GM18498 (cell line): ENCODE measurements around the gene LRTM1.

Source experiments
- ATAC-seq: cut with Tn5 transposase; IDR thresholded peaks from one replicate; pipeline ENCODE4 v1.9.1; 2021; ENCODE audit warnings: mild to moderate bottlenecking, moderate library complexity; ENCODE audit not compliant: unreplicated experiment

The LRTM1 gene

GRCh38 chr3:54897028-54897711 is 30.7 kb downstream of the LRTM1 start:
- ATAC-seq, result no peak

GRCh38 chr3:54895613-54896012 is 32.2 kb downstream of the LRTM1 start:
- no peak for ATAC-seq

- no peak for ATAC-seq
Observed at GRCh38 chr3:54892168-54892567, 35.7 kb downstream of the LRTM1 start.

GRCh38 chr3:54891540-54891897 is 36.3 kb downstream of the LRTM1 start:
- ATAC-seq, result no peak

GRCh38 chr3:54889731-54890130 is 38.1 kb downstream of the LRTM1 start:
- ATAC-seq, result no peak

- no peak for ATAC-seq
Observed at GRCh38 chr3:54888873-54889272, 39.0 kb downstream of the LRTM1 start.

GRCh38 chr3:54888162-54888561 is 39.7 kb downstream of the LRTM1 start:
- ATAC-seq, result no peak

- no peak for ATAC-seq
Observed at GRCh38 chr3:54882129-54882833, 45.6 kb downstream of the LRTM1 start.

GRCh38 chr3:54878145-54878544 is 49.7 kb downstream of the LRTM1 start:
- ATAC-seq, result no peak

GRCh38 chr3:54877730-54878129 is 50.1 kb downstream of the LRTM1 start:
- ATAC-seq, result no peak

GRCh38 chr3:54876694-54877093 is 51.2 kb downstream of the LRTM1 start:
- ATAC-seq, result no peak

GRCh38 chr3:54875596-54876268 is 52.1 kb downstream of the LRTM1 start:
- ATAC-seq, result no peak

GRCh38 chr3:54874816-54875556 is 52.9 kb downstream of the LRTM1 start:
- ATAC-seq, result no peak

- no peak for ATAC-seq
Observed at GRCh38 chr3:54873059-54874010, 54.5 kb downstream of the LRTM1 start.

GRCh38 chr3:54871867-54872266 is 56.0 kb downstream of the LRTM1 start:
- ATAC-seq, result no peak

GRCh38 chr3:54870423-54870822 is 57.4 kb downstream of the LRTM1 start:
- ATAC-seq, result no peak
